Stimulated activated CD8-positive, alpha-beta memory T cell treated with anti-CD3 and anti-CD28 coated beads, Interleukin-15, amount 100 ng/mL, for 4 hours (primary cell): ENCODE data around the gene RGS8.

Experiments
- DNase-seq, 2 donors: peaks; one replicate each; pipeline ENCODE4 v3.0.0-alpha.2; 2020; ENCODE audit warnings: low read depth in 2 of 2

Gene RGS8

DNA sequence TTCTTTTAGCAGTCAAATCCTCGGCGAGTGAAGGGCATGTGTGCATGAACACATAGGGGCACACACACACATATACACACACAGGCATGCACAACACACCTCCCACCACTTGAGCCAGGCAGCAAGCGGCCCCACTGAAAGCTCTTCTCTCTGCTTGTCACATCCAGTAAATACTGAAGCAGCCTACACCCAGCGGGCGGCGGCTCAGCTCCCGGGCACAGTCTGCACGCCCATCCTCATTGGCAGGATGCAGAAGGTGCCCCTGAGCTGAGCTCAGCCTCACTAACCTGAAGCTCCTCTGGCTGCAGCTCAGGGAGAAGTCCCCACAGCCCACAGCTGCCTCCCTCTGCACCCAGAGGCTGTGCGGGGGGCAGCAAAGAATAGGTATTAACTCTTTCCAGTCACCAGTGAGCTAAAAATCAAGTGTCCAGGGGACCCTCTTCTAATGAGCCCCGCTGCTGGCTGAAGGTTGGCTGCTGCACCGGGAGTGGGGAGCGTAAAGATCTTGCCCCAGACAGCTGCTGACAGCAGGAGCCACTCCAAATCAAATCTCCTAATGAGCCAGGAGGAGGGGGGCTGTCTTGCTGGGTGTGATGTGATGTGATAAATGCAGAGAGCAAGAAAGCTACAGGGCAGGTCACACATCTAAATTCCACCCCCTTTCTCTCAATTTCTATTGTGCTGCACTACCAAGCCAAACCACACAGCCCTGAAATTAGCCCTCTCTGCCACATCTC lies 12.5 kb downstream of the RGS8 start:
- DNase-seq: no peak

DNA sequence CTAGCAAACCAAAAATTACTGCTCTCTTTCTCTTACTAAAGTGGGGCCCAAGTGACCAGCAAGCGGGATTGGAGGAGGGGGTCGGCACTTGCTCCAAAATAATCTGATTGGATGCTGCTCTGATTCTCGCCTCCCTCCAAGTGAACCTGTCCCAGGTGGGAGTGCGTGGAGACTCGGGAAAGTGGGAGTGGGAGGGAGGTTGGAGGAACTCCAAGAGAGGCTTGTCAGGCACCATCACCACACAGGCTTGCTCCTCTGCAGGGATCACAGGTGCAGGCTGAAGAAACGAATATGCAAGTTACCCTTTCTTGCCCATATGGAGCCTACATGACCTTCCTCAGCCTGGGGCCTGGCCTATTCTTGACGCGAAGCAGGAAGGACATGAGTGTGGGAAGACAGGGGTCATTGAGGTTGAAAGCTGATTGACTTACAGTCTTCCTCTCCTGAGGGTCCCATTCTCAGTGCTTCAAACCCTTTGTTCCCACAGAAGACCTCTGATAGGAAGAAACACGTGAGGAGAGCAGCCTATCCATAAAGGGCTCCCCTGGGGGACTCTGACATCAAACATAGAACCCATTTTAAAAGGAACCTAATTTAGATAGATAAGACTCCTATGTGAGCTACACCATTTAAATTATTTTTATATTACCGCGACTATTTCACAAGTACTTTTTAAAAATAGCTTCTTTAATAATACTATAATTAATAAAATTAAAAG lies 14.2 kb downstream of the RGS8 start:
- DNase-seq: no peak

DNA sequence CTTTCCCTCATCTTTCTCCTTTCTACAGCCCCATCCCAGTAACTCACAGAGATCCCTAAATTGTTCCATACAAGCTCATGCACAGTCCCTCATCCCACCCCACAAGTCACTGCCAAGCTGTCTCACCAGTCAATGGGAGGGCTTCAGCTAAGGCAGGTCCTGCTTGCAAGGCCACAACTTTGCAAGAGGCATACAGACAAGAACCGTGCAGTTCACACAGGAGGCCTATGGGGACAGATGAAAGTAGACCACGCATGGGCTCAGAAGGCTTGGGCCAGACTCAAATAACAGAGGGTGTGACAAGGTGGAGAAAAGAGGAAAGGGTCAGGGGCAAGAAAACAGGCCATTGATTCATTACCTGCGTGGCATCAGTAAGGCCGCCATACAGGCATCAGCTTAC lies 15.1 kb downstream of the RGS8 start:
- no peak for DNase-seq

DNA sequence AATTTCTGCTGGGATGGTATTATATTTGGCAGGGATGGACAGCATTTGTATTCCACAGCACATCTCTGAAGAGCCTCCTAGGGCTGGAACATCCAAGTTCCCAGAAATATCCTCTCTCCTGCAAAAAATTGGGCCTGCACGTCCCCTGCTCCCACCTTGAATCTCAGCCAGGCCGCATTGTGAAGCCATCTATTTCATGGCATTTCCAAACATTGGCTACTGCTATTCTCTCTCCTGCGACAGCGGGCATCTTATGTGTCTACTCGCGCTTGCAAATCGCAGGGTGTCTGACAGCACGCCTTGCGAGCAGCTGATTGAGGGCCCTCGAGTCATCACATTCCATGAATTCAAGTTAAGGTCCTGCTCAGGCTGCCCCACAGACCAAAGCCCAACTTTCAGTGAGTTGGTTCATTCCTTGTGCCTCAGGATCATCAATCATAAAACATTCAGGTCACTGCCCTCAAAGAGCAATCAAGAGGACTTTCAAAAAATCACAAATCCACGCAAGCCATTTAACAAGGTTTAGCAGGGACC lies 15.8 kb downstream of the RGS8 start:
- no peak for DNase-seq

DNA sequence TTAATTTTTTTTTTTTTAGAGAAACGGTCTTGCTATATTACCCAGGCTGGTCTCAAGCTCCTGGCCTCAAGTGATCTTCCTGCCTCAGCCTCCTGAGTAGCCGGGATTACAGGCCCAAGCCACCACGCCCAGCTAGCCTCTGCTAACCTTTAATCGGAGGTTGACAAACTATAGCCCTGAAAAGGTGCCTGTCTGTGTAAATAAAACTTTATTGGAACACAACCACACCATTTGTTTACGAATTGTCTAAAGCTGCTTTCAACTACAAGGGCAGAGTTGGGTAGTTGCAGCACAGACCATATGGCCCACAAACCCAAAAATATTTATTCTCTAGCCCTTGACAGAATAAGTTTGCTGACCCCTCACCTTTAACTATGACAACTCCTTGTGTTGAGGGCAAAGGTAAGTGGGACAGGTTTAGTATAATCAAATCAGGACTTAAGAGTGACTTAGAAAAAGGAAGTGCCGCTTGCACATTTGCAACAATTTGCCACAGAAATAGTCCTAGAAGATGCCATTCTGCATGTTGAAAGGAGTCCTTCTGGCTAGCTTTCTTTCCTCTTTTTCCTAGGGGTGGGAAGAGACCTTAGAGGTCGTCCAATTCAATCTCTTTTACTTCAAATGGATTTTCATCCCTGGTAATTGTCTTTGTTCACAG lies 16.4 kb downstream of the RGS8 start:
- DNase-seq: no peak

DNA sequence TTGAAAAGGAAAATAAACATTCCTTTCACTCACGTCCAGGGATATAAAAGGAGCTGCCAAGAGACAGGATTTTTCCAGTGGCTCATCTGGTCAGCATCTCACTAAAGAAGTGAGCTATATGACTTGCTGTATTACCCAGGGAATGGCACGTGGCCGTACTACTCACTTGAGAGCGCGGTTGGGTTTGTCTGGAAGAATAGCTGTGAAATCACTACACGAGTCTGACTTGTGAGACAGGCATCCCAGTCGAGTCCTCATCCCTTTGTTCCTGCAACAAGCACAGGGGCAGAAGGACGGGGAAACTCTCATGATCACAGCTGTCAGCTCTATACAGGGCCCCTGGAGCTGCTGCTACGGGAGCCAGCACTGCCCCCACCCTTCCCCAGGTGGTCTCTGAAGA lies 17.7 kb downstream of the RGS8 start:
- DNase-seq: no peak

DNA sequence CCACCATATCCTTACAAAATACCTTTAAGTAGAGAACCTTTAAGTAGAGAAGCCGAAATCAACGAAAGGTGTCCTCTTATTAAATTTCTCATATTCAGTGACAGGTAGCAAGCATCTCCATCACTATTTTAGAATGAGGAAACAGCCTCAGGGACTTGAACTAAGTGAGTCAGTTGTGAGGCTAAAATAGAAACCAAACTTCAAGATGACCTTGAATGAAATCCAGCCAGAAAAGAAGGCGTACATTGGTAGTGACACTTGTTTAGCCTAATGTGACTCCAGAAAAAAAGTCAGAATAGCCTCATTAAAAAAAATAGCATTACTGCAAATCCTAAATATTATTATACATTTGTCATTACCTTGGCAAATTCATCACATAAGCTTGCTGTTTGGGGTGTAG lies 20.1 kb downstream of the RGS8 start:
- no peak for DNase-seq

DNA sequence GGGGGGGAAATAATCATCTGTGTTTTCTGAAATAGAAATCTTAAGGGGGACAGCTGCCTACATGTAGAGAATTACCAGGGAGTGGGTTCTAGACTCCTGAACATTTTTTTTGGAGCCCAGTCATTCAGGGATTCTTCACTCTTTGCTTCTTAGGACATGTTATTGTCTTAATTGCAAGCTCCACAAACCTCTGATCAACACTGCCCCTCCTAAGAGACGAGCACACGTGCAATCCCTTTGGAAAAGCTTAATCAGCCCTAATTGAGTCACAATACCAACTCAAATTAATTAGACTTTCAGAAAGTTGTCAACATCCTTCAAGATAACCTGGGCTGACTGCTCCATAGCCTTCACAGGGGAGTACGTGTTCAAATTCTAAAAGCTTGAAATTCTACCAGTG lies 21.4 kb downstream of the RGS8 start:
- DNase-seq: no peak

DNA sequence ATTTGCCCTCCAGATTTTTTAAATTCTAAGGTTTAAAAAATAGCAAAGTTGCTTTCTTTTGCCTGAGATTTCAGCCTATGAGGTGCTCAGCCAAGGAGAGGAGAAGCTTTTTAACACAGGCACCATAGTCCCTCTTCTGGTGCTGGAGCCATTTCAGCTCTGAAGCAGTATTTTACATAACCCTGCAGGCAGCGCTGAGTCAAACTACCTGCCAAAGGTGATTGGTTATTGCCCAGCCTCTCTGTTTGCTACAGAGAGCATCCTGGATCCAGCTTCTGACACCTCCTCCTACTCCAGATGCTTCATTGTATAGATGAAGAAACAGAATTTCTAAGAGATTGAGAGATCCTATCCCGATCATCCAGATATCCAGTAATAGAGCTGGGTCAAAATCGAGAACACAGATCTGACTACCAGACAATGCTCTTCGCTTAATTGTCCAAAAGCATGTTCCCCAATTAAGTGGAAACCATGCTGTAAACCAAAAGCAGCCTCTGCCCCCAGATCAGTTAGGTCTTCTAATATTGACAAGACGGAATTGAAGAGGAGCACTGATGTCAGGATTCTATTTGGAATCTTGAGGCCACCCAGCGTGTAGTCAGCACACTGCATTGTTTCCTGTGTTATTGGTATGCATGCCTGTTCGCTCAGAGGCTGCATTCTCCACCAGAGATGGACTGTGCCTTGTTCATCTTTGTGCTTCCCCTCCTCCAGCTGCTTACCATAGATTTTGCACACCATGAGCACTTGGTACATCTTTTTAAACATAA lies 22.1 kb downstream of the RGS8 start:
- DNase-seq: no peak

DNA sequence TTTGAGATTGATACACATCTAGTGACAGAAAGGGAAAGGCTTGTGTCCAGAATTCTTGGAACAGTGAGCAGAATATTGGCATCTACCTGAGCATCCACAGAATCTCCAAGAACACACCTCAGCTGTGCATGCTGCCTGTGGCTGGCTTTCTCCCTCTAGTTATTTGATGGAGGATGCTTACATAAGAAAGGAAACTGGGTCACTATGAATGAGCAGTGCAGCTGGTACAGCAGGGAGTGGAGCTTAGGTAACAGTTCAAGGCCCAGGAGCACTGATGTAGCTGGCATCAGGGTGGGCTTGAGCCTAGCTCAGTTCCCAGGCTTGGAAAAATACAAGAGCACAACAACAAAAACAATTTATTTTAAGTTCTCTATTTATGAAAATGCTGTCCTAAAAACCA lies 26.3 kb downstream of the RGS8 start:
- no peak for DNase-seq

DNA sequence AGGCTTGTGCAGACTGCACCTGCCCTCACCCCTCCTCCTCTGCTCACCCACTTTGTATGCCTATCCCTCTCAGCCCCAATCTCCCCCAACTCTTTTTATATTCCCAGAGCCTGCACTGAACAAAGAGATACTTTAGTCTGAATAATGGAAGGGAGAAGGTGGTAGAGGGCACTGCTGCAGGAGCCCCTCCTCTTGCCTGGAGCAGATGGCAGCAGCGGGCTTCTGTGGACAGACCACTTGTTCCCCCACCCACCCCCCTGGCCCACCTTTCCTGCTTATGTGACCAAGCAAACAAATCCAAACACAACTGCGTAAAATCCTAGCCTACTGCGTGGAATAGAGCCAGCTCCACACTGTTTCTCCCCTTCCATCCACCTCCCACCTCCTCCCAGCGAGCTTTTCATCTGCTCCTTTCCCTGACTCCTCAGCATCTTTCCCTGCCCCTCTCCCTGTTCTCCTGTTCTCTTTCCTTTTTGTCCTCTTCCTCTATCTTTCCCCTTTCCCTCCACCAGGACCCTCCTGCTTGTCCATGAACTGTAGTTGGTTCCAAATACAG lies 27.5 kb downstream of the RGS8 start:
- no peak for DNase-seq

DNA sequence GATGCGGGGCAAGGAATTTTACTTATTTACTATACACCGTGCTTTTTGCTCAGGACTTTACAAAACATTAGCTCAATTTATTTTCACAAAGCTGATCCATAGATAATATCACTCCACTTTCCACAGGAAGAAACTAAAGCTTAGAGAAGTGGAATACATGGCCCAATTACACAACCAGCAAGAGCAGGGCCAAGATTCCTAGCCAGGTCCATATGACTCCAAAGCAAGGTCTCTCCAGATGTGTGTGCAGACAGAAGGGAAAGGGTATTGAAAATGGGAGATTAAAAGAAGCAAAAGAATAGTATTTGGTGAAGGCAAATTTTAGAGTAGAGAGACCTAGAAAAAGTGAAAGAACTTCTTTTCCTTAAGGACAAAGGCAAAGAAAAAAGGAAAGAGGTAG lies 30.4 kb downstream of the RGS8 start:
- no peak for DNase-seq

DNA sequence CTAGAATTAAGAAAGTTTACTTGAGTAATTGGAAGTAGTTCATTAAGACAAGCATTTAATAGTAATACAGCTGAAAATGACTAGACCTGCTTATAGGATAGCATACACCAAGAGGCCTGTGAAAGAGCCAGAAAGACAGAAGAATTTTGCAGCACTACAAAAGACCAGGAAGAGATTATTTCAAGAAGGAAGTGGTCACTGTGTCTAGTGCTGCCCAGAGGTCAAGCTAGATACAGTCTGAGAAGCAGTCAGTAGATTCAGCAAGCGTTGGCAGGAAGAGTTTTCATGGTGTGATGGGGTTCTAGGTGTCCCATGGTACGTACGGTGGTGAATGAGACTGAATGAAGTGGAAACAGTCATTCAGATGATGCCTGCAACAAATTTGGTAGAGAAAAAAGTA lies 31.5 kb downstream of the RGS8 start:
- DNase-seq: no peak

DNA sequence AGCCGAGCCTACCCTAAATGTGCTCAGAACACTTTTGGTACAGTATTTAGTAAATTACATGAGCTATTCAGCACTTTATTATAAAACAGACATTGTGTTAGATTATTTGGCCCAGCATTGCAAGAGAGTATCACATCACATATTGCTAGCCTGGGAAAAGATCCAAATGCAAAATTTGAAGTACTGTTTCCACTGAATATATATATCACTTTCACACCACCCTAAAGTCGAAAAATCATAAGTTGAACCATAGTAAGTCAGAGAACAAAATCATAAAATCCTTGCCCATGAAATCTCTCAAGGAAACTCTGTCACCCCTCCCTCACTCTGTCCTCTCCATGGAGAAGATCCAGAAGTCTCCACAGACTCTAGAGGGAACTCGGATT lies 33.1 kb downstream of the RGS8 start:
- no peak for DNase-seq

DNA sequence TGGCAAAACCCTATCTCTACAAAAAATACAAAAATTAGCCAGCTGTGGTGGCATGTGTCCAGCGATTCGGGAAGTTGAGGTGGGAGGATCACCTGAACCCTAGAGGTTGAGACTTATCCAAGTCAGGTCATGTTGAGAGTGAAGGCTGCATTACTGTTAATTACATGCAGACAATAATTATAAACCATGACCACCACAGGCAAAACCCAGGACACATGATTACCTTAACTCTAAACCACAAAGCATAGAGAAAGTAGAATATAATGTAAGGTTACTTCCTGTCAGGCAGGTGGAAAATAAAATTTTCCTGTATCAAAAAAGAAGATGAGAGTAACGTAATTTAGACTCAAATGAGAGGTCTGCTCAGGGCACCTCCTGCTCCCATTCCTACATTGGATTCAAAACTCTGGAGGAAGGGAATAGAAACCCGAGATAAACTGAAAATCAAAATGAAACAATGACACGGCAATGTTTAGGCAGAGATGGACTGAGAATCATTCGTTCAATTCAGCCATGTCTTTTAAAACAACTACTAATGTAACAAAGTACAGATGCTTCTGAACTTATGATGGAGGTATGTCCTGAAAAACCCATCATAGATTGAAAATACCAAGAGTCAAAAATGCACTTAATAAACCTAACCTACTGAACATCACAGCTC lies 33.6 kb downstream of the RGS8 start:
- DNase-seq: no peak

DNA sequence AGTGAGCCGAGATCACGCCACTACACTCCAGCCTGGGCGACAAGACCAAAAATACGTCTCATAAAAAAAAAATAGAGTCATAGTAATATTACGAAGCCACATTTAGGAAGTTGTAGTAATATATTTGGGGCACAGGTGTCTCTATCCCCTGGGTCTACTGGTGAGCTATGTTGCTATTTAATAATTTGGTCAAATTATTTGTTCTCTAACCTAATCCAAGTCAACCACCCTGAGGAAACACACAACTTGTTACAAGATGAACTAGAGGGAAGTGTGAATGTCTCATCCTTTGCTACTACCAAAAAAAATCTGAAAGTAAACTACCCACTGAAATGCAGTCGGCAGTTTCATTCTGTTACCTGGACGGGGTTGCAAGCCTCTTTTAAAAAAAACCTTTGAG lies 35.3 kb downstream of the RGS8 start:
- DNase-seq: no peak

DNA sequence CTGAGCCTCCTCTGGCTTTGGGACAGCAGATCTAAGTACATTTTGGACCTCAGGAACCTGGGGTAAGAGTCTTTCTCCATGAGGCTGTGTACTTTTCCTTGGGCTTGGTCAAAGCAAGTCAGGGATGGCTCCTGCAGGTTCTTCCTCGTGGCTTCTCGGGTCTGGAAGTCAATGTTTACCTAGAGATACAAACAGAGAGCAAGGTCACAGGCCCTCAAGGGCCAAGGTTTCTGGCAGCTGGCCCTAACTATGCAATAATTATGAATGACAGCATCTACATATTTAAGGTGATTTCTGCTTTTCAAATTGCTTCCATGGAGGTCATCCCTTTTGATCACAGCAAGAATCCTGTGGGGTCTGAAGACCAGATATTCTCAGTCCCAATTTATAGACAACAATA lies 37.6 kb downstream of the RGS8 start:
- DNase-seq: no peak

DNA sequence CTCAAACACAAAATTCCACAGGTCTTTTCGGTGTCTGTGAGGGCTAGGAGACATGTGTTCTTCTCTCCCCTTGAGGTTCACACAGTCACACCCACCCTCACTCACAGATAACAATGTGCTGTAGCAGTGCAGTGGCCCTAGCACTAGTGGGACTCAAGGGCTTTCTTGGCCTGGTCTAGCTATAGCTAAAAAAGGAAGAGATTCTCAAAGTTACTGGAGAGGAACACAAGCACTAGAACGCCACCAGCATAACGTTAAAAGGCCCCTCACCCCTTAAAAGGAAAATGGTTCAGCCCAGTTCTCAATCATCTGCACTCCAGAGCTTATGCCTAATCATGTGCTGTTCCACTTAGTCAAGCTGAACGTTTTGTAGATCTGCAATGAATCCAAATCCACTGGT lies 39.5 kb downstream of the RGS8 start:
- no peak for DNase-seq

DNA sequence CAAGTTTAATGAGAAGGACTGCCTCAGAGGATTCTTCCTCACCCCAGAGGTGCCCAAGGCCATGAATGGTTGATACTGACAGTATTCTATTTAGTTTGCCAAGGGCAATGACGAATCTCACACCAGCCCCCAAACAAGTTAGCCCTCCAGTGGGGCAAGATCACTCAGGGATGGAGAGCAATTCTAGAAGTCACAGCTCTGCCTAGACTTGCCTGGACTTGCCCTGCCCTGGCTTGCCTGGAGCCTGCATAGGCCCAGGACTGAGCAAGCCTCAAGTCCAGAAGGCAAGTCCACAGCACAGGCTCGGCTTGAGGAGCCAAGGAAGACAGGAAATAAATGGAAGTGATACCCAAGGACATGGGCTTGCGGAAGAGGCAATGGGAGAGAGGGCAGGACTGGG lies 40.7 kb downstream of the RGS8 start:
- DNase-seq: no peak

DNA sequence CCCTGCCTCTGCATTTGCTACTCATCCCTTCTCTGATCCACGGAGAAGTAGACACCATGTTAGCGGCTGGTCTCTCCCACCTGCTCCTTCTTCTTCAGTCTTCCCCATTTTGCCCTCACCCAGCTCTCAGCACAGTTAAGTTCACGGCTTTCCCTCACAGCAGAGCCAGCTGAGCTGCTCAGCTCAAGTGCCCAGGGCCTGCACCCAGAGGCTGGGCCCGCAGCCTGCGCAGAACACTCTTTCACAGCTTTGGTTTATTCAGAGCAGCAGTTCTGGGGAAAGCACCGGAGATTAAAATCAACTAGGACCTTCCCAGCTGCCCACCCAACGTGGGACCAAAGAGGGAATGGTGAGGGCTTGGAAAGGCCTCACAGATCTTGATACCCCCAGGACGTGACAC lies 41.9 kb downstream of the RGS8 start:
- DNase-seq: no peak

DNA sequence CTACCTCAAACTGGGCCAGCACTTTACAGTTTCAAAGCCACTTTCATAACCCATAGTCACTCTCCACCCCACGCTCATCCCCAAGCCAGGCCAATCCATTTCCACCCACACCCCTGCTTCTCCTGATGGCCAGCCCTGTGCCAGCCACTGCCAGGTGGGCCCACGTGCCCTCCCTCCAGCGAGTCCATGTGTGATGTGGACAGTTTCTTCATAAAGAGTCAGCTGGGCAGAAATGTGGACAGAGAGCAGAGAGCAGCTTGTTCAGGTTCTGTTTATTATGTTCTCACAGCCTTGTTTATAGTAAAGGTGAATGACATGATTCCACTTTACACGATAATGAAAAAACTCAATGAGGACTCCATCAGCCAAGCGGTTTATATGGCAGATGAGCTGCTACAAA lies 42.8 kb downstream of the RGS8 start:
- DNase-seq: no peak
